G401.6 (cell line): ENCODE results near the gene EHD3.

Experiments used
- FAIRE-seq: peaks from 2 replicates; lab custom pipeline; 2012; peaks lifted over from hg19 to GRCh38; lab: Jason Lieb, UNC

The EHD3 gene

DNA sequence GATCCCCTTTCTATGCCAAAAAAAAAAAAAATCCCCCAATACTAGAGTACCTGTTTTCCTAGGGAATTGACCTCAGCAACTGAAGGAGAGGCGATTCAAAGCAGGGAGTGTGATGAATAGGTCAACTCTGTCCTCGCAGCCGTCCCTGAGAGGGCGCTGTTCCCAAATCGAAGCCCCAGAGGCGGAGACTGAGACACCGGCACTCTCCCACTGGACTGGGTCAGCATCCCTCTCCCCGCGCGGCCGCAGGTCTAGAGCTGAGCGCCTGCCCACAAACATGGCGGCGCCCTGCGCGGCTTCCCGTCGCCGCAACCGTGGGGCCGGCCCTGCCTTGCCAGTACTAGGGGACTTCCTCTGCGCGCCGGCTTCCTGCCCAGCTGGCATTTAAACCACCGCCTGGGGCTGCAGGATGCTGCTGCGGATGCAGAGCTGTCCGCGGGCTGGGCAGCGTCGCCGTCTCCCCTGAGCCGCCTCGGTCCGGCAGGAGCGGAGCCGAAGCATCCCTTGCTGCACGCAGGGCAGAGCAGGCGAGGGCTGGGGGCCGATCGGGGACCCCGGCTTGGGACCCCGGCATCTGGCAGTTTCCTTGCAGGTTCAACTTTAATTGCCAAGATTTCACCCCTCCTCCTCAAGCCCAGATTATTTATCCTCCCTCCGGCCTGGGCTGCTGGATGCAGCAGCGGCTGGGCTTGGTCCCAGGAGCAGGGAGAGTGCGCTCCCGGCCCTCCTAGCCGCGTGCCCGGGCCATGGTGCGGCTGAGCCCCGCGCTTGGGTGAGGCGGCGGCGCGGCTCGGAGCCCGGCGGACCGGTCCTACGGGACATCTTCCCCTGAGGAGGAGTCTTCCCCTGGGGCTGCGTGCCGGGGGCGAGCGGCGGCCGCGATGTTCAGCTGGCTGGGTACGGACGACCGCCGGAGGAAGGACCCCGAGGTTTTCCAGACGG lies at the start of gene EHD3:
TSS of gene EHD3 (plus strand) at position 412 of the 942 bp plus-strand sequence. CDS start at position 882, 470 bp downstream.
- FAIRE-seq: peak; percentile 93

DNA sequence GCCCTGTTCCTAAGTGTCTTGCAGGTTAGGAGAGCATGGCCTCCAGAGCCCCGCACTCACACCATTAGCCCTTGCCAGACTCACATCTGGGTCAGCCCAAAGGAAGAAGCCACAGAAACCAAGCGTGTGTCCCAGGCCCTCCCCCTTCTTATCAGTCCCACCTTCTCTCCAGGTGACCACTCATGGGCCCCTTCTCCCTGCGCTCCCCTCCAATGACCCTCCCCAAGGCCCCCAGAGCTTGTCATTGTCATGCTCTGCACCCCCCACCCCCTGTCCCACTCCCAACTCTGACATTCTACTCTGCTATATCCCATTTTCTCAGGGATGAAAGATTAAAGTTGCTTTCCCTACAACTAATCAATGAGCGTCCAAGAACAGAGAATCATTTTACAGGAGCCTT lies 46.8 kb upstream of the EHD3 start:
- no peak for FAIRE-seq

DNA sequence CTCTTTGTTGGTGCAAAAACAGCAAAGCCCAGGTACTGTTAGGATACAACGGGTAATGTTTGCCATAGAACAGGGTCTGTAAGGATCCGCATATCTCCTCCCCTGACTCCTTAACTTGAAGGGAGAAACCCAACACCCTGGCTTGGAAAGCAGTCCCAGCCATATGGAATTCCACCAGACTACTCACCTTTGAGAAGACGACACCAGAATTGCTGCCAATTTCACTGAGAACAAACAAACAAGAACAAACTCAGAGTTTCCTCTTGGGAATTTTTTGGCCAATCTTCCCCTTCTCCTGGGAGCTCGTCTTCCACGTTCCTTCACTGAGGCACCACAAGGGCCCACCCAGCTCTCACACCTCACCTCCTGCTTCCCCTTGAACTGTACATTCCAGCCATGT lies 45.8 kb upstream of the EHD3 start:
- no peak for FAIRE-seq

DNA sequence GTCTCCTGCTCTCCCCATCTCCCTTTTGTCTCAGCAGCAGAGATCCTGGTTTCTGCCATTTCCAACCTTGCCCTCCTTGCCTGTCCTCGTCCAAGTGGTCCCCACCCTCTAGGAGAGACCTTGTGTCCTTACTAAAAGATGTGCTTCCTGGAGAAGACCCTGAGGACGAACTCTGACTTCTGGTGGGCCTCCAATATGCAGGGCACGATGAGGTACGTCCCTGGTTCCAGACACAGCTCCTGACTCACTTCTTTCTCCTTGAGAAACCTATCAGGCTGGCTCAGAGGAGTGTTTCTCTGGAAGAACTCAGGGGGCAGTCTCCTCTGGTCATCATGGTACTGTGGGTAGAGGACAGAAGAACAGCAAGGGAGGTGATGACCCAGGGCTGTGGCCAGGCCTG lies 44.8 kb upstream of the EHD3 start:
- FAIRE-seq: no peak

DNA sequence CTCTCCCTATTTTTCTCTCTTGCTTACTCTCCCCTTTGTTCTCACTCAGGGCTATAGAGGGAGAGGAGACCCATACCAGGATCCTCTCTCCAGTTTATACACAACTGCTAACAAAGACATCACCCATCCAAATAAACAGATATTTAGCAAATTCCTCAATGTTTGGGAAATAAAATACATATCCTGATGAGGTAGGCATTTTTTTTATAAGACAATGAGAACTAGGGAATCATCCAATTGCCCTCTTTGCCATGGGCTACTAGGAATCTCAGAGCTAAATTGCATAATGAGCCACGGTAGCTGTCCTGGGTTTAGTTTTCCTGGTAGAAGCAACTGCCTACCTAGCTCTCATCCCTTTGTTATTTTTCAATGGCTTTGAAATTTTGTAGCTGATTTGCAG lies 43.8 kb upstream of the EHD3 start:
- FAIRE-seq: no peak

DNA sequence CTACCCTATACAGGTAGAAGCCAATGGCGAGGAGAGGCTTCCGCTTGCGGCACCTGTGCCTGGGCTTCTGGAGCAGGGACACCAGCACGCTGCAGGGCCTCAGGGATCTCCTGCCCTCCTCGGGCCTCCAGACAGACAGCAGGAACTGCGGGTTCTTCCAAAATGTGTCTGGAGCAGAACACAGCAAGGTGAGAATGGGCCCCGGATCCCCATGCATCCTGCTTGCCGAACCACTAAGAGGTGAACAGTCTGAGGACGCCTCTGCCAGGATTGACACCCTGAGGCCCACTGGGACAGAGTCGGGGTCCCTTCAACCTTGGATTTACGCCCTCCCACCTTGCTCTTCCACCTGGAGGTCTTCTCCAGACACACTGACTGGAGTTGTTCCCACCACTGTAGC lies 42.0 kb upstream of the EHD3 start:
- FAIRE-seq: no peak

DNA sequence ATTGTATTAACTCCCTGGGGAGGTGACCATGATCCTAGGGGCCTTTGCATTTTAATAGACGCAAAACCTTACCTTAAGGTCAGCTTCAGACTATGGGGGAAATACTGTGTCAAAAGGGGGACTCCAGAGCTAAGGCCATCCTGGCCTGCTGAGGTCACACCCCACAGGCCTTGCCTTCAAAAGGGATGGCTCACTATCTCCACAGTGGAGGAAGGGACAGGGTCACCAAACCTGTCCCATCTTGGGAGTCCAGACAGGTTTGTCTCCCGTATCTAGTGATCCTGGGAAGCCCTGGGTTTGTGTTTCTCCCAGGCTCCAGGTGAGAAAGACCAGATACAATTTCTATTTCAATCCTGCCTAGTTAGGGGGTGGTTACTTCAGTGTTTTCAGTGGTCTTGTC lies 41.6 kb upstream of the EHD3 start:
- no peak for FAIRE-seq

DNA sequence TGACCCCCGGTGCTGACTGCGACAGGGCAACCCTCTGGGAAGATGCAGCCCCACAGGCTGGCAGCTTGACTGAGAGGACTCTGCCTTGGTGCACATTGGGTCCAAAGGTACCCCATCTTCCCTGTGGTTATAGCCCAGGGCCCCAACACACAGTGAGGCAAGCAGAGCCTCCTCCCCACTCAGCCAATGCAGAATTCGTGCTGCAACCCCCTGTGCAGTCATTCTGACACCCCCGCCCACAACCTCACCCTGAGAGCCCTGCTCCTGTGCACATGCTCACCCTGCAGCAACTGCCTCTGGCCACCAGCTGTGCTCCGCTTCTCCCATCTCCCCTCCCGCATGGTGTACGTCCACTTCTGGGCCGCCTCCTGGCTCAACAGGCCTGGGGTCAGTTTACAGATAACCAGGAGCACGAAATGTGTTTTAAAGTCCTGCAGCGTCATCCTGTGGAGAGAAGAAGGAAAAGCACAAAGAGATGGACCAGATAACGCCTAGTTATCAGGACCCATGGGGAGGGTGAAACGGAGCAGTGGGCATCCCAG lies 41.0 kb upstream of the EHD3 start:
- no peak for FAIRE-seq

DNA sequence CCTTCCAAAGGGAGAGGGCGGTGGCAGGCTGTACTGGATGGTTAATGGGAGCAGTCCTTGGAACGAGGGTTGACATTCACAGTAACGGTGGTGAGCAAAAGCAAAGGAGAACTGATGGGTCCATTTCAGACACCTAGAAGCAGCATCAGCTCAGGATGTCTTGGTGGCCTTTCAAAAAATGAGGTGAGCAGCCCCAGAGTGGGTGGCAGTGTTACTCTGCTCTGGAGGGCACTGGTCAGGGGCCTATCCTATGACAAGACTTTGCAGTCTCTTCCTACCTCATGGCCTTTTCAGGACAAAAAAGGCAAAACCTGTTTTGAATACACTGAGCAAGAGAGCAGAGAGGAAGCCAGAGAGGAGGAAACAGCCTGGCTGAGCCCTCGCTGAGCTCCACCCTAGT lies 40.1 kb upstream of the EHD3 start:
- FAIRE-seq: no peak

DNA sequence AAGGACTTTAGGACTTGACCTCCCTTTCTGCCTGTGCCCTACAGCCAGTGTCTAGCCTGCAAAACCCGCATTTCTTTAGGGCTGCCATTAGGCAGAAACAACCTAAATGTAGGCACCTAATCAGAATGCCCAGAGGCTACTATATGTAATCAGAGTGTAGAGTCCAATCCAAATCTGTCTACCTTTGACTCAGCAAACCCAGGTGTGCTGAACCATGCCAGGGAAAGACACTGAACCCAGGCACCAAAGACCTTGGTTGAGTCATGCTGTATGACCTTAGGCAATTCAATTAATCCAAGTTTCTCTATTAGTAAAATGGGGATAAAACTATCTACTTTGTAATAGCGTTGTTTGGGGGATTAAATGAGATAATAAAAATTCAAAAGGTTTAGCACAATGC lies 37.3 kb upstream of the EHD3 start:
- no peak for FAIRE-seq

DNA sequence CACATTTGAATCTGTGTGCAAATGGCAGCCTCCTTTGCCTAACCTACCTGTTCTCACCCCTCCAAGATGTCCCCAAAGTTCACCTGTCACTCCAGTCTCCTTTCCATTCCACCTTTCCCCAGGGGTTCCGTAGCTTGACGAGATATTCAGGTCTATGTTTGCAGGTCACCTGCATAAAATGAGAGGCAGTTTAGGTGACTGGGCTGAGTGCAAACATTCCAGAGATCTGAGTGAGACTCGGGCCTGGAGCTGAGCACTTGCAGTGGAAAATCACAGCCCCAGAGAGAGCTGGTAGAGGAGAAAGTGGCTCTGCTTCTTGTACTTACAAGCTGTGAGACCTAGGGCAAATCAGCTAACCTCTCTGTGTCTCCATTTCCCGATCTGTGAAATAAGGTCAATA lies 36.8 kb upstream of the EHD3 start:
- no peak for FAIRE-seq

DNA sequence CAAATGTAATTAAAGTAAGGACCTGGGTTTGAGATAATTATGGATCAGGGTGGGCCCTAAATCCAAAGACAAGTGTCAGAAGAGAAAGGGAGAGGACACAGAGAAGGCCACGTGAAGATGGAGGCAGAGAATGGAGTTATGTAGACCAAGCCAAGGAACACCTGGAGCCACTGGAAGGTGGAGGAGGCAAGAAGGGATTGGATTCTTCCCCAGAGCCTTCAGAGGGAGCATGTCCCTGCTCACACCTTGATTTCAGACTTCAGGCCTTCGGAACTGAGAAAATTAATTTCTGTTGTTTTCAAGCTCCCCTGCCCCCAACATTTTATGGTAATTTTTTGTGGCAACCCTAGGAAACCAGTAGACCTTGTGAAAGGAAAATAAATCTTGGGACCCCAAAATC lies 36.3 kb upstream of the EHD3 start:
- no peak for FAIRE-seq

DNA sequence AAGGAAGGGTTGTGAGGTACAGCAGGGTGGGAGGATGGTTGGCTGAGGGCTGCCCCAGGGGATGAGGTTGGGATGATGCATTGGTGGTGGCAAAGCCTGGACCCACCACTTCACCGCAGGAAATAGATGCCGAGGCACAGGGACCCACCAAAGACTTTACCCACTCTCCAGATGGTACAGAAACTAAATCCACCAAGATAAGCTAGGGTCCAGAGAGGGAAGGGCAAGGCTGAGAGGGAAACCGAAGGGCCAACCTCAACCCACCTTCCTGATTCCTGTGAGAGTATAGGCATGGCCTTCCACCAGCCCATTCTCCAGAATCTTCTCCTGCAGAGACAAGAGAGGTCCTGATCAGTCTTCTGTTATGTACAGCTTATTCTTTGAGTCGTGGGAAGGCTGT lies 34.7 kb upstream of the EHD3 start:
- FAIRE-seq: no peak

DNA sequence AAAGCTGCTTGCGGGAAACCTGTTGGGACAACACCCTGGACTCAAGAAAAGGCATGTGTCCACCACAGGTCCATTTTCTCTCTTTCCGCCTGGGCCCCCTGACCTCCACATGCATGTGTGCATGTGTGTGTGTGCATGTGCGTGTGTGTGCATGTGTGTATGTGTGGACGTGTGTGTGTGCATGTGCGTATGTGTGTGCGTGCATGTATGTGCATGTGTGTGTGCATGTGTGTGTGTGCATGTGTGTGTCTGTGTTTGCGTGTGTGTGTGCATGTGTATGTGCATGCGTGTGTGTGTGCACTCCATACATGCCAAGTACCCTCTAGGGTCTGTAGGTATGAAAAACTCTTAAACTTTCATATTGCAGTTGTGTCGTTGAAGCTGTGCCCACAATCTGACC lies 33.0 kb upstream of the EHD3 start:
- no peak for FAIRE-seq

DNA sequence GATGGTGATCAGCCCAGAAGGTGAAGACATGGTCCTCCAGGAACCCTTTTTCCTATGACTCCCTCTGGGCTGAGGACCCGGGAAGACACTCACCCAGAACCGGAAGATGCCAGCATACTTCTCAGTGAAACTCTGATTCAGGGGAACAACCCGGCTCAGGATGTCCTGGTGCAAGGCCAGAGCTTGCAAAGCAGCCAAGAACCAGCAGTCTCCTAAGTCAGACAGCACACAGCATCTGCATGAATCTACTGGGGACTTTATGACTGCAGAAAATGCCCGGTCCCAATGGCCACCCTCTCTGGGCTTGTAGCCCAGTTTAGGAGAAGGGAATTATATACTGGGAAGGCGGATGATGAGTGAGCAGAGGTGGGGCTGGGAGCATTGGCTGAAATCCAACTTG lies 31.9 kb upstream of the EHD3 start:
- no peak for FAIRE-seq

DNA sequence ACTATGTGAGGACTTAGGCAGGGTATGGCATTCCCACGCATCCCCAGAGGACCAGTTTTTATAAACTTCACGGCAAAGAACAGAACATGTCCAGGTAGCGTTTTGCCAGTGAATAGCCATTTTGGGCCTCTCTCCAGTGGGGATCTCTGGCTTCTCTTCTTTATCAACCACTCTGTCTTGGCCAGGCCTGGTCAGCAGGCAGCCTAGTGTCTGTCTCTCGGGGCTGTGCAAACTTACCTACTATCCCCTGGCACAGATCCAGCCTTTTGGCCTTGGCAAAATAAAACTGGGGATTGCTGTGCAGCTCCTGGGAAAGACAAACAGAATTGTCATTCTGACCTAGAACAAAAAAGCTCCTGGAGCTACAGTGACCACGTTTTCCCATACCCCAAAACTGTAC lies 31.1 kb upstream of the EHD3 start:
- no peak for FAIRE-seq

DNA sequence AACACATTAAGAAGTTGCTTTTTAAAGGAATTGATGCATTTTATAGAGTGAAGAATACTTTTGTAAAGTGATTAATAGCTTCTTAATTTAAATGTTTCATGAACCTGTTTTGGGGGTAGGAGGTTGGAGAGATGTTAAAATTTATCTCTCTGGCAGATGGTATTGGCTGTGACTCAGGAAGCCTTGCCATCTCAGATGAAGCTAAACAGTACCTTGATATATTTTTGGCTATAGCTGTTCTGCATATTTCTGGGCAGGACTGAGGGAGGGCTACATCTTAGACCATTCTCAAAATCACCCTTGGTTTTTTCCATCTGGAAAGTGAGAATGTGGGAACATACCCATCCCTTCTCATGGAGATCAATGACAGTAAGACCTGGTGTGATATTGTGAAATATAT lies 30.0 kb upstream of the EHD3 start:
- no peak for FAIRE-seq

DNA sequence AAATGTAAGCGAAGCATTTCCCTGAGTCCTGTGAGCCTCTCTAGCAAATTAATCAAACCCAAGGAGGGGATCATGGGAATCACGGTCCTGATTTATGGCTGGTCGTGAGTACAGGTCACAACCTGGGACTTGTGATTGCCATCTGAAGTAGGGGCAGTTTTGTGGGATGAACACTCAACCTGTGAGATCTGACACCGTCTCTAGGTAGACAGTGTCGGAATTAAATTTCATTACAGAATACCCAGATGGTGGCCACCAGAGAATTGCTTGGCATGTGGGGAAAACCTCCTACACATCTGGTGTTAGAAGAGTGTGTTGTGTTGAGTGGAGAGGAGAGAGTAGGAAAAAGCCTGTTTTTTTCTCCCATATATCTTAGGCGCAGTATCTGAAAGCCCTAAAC lies 29.2 kb upstream of the EHD3 start:
- FAIRE-seq: no peak

DNA sequence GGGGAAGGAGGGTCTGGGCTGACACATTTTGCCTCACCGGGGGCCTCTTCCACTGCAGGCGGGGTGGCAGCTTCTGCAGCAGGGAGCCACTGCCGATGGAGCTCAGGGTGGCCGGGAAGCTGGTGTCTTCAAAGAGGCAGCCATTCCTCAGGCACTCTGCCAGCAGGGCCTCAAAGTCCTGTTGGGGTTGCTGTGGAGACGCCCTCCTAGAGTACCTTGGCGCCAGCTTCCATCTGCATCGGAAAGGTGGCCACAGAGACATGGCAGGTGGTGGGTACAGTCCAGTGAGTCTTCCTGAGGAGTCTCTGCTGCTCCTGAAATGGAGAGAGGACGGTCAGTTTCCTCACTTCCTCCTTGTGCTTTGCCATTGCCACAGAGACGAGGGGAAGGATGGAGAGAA lies 28.8 kb upstream of the EHD3 start:
- no peak for FAIRE-seq

DNA sequence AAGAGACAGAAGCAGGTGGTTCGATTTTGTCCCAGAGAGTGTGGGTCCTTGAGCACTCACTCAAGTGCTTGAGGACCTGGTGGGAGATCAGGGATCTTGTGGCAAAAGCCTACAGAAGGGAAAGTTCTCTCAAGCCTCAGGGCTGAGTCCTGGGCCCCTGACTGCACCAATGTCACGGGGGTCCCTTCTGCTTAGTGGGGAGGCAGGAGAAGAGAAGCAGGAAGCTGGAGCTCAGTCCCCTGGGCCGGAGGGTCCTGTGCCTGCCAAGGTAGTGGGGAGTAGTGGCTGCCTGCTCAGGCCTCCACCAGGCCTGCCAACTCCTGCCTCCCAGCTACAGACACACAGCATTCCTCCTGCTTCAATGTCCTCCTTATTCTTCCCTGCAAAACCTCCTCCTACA lies 28.3 kb upstream of the EHD3 start:
- no peak for FAIRE-seq

DNA sequence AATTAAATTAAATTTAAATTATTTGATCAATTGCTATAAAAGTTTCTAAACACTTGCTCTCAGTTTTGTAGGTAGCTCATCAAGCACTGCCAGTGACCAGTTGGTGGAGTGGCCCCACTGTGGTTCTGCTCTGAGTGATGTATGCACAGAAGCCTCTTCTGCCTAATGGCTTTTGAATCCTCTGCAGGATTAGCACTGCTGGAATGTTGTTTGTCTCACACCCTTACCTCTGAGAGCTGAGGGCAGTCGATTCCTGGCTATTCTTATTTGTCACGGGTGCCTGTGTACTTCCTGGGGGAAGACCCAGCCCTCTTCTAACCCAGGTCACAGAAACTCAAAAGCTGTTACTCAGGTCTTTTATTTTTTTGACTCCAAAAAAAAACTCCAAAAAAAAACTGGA lies 26.2 kb upstream of the EHD3 start:
- no peak for FAIRE-seq

DNA sequence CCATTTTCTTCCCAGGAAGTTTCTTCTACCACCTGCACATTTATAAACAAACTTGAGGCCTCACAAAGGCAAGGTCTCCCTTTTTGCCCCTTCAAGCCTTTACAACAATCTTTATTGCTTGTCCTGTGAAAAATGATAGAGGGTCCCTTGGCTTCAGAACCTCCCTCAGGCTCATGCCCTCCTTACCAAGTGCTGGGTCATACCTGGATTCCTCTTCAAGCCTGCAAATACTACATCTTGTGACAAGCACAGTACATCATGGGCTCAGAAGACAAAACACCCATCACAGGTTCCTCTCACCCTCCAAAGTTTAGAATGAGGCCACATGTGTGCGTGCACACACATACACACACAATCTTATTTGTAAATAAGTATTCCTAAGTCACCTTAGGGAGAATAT lies 25.7 kb upstream of the EHD3 start:
- FAIRE-seq: no peak

DNA sequence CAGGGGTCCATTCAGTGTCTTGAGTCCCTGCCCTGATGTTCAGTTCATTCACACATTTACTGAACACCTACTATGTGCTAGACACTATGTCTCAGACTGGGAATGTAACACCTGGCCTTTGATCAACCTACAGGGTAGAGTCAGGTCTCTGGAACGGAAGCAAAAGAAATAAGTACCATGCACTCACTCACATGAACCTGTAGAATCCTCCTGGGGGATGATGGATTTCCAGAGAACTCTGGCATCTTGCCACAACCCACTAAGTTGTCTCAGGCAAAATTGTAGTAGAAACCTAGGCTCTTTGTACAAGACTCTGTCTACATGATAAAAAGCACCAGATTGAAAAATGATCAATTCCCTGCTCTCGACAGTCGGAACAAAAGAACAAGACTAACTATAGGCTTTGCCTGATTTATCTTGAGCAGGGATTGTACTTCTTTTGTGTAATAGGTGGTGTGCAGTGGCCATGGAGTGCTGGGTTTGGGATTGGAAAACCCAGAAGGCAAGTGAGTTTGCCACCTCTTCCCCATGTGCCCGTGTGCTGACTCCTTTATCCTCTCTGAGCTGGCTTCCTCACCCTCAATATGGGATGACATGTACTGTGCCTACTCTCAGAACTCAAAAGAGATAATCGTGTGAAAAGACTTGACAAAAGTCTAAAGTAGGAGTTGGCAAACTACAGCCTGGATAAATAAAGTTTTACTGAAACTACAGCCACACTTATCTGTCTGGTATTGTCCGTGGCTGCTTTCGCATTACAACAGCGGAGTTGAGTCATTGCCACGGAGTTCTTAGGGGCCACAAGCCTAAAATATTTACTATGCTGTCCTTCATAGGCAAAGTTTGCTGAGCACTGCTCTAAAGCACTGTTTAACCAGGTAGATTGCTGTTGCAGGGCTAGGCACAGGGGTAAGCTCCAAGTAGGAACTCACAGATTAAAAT lies 21.0 kb upstream of the EHD3 start:
- FAIRE-seq: no peak
